CD4-positive, alpha-beta T cell treated with Interleukin-2 at 100 ng/mL for 4 hours (primary cell): ENCODE measurements around the gene TPTE2.
"Not testable (repeated sequence)": the region's sequence is repeated elsewhere in the genome, so short reads cannot be mapped to it uniquely, and the experiment has no call there.

Source experiments
- DNase-seq: peaks from one replicate; pipeline ENCODE4 v3.0.0-alpha.2; 2020; ENCODE audit warnings: low spot score

TPTE2 gene

DNA sequence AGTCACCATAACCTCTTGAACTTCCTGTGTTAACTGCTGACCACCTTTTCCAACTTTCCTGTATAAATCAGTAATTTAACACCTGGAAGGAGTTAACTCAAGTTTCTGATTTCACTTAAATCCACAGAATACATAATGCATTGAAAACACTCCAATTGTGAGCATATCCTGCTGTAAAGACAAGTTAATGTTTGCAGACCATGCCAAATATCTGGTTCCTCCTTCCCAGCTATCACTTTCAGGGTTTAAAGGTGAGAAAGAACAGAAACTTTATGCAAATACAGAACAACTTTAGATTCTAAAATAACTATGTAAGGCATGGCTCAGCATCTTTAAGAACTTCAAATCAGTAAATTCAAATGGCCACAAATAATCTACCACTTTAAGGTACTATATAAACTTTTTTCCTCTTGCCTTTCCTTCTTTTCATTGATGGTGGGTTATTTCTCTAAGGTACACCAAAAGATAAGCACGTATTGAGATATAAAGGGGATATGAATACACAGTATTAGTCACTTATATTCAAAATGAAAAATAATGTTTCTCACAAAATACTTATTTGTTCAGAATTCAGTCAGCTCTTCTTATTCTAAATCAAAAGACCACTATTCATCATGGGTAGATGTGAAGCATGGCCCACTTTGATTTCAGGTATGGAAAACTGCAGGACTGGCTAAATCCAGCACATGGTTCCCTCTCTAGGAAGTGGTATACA is 6.6 kb upstream of the TPTE2 start:
- DNase-seq, result no peak

DNA sequence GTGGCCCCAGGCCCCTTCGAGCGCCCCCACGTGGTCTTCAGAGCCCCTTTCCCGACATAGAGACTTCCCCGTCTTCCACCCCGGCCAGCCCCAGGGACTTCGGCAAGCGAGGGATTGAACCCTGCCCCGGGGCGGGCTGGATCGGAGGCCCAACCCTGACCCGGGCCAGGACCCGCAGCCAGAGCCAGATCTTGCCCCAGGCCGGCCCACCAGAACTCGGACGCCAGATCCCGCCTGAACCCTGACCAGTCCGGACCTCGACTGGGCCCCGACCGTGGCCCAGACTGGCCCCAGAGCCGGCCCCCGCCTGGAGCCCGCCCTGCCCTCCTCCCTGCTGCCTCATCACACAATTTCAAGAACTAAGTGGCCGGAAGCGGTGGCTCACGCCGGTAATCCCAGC is 253 bp upstream of the TPTE2 start:
- DNase-seq, result no peak

DNA sequence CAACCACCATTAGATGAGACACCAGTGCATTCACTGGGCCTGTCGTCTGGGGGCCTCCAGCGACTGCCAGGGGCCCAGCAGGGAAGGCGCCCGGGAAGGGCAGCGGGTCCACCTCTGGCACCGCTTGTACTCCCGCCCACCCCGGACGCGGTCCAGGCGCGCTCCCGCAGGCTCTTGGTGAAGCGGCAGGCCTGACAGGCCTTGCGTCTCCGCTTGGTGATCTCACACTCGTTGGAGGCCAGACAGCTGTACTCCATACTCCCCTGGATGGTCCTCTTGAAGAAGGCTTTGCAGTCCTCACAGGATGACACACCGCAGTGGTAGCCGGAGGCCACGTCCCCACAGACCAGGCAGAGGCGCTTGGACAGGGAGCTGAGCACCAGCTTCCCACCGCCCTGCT is 660 bp downstream of the TPTE2 start:
- DNase-seq, result not testable (repeated sequence)

DNA sequence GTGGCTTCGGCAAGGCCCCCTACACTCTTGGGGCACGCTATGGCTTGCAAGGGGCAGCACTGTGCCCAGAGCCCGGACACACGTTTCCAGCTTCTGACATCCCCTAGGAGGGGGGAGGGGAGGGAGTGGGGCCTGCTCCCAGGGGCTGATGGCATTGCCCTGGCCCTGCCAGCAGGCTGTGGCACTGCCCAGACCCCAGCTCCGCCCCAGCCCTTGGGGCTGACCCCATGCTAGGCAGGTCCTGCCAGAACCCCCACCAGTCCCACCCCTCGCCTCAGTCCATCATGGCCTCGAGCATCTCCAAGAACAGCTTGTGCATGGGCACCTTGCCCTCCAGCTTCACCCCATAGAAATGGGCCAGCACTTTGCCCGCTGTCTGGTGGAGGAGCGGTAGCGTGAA is 1.6 kb downstream of the TPTE2 start:
- DNase-seq, result not testable (repeated sequence)

DNA sequence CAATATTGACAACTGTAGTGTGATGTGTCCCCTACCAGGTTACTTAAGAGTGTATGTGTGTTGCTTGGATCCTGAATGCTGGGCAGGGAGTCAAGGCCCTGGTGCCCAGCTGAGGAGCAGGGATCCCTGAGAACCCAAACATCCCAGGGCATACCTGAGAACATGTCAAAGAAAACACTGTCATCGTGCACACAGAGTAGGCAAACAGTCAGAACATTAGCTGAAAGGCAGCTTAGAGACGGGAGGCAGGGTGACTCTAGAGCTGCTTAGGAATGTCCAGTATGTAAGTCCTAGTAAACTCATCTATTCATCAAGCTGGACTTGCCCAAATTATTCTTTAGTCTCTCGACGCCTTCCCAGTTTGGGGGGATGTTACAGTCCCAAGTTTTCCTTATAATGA is 4.0 kb downstream of the TPTE2 start:
- DNase-seq, result not testable (repeated sequence)

DNA sequence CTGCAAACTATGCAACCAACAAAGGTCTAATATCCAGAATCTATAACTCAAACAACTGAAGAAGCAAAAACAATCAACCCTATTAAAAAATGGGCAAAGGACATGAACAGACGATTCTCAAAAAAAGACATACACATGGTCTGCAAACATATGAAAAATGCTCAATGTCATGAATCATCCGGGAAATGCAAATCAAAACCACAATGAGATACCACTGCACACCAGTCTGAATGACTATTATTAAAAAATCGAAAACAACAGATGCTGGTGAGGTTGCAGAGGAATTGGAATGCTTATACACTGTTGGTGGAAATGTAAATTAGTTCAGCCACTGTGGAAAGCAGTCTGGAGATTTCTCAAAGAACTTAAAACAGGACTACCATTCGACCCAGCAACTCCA is 12.1 kb downstream of the TPTE2 start:
- not testable (repeated sequence) for DNase-seq

DNA sequence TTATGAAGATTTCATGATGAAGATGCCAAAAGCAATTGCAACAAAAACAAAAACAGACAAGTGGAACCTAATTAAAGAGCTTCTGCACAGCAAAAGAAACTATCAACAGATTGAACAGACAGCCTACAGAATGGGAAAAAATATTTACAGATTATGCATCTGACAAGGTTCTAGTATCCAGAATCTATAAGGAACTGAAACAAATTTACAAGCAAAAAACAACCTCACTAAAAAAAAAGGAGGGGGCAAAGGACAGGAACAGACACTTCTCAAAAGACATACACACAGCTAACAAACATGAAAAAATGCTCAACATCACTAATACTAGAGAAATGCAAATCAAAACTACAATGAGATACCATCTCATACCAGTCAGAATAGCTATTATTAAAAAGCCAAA is 35.7 kb downstream of the TPTE2 start:
- DNase-seq, result not testable (repeated sequence)

DNA sequence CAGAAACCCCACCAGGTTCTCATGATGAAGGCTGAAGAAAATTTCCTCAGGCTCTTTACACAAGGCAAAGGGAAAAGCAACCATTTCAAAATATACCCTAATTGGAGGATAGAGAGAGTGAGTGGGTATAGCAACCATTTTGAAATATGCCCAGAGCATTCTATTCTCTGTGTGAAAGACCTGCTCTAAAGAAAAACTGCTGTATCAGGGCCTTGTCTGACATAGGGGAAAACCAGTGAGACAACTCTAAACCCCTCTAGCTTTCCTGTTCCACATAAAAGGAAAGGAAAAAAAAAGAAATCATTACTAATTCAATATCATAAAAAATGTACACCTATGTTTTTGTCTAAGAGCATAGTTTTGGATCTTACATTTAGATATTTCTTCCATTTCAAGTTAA is 42.3 kb downstream of the TPTE2 start:
- no peak for DNase-seq

DNA sequence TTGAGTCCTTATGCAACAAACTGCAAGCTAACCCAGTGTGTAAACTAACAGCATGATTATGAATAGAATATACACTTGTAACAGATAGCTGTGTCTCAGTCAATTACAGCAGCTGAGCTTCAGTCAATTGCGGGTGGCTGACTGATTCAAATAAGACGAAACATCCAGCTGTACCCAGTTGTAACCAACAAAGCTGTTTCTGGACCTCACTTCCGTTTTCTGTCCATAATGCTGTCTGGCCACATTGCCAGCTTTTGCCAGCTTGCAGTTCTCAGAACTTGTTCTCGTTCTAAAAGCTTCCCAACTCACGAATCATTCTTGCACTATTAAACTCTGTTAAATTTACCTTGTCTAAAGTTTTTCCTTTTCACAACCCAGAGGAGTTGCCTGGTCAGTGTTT is 53.7 kb downstream of the TPTE2 start:
- DNase-seq, result not testable (repeated sequence)

DNA sequence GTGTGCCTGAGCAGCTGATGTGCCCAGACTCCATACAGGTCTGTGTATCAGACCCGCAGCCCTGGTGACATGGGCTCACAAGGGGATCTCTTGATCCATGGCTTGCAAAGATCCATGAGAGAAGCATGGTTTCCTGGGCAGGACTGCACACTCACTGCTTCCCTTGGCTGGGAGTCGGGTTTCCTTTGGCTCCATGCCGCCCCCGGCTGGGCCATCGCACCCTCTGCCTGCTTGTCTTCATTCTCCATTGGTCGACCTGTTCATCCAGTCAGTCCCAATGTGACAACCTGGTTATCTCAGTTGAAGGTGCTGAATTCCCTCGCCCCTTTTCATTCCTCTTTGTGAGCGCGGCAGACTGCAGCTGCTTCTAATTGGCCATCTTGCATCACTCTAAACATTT is 101.2 kb downstream of the TPTE2 start:
- DNase-seq, result not testable (repeated sequence)

DNA sequence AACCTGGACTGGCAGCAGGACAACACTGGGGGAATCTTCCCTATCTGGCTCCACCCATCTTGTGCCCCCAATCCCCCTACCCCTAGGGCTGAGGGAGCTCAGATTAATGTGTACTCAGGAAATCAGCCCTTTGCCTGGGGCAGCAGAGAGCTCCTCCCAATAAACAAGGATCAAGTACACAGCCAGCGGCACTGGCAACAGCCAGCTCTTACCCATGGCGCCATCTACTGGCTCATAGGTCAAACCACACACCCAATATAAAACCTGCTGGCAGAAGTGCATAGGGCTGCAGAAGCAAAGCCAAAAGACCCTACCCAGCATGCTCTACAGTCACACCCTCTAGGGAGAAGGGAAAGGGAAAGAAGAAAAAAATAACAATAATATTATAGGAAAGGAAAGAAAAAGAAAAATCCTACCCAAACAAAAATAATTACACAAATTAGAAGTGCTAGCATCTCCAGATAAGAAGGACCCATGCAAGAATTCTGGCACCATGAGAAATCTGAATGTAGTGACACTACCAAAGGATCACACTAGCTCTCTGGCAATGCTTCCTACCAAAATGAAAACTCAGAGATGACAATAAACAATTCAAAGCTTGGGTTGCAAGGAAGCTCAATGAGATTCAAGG is 122.2 kb downstream of the TPTE2 start:
- not testable (repeated sequence) for DNase-seq

DNA sequence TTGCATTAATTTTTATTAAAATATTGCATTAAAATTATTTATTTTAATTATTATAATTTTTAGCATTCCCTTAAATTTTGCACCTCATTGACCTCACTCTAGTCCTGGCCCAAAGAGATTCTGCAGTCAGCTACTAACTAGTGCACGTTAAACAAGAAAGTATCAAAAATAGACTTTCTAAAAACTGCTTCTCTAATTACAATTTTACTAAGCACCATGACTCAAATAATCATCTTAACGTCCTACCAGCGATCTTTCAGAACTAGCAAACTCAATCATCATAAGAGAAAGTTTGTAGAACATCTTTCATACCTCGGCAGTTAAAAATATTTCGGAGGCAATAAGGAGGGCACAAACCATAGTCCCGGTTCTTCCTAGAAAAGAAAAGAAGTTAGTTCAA is 123.6 kb downstream of the TPTE2 start:
- not testable (repeated sequence) for DNase-seq

DNA sequence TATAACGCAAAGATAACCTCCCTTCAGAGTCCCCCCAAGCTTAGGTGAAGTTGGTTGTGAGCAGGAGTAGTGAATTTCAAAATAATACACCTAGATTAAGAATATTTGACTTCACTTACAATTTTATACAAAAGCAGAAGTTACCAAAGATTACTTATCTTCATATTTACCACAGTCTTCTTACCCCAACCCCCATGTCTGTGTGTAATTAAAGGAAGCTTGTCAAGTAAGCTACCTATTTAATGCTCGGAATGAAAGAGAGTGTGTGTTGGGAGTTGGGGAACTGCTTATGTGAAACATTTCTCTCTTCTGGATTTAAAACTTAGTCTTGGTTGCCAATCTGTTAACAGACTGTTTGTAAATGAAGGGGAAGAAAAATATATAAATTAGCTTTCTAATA is 139.1 kb downstream of the TPTE2 start:
- not testable (repeated sequence) for DNase-seq

DNA sequence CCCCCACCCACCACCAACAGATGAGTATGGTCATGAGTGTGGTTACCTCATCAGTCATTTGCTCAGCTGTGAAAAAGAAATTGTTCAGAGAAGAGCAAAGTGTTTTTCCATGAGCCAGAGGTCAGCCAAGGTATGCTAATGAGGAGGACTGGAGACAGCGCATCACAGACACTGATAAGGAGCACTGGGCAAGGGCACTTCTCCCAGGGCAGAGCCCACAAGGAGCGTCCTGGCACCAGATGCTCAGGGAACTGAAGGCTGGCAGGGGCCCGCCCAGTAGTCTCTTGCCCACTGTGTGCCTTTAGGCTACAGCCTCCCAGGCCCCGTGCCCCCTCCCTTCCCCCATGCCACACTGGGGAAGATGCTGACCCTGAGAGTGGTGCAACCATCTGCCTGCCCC is 148.8 kb downstream of the TPTE2 start:
- DNase-seq, result not testable (repeated sequence)

DNA sequence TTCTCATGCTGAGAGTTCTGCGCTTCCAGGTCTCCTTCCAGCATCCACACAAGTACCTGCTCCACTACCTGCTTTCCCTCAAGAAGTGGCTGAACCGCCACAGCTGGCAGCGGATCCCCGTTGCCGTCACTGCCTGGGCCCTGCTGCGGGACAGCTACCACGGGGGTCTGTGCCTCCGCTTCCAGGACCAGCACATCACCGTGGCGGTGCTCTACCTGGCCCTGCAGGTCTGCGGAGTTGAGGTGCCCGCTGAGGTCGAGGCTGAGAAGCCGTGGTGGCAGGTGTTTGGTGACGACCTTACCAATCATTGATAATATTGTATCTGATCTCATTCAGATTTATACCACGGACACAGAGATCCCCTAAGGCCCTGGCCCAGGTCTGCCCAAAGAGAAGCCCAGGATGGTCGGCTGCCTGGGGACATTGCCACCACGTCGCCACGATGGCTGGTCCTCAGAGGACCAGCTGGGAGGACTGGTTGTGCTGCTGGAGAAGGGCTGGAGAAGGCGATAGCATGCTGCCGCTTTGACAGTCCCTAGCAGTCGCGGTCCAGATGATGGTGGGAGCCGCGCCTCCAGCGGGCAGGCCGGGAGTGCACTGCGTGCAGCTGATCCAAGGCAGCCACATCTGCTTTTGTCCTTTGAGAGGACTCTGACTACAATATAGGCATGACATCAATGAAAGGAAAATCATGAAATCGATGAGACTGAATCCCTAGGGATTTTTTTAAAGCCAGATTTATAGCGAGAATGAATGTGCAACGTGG is 178.4 kb downstream of the TPTE2 start:
- DNase-seq, result not testable (repeated sequence)

DNA sequence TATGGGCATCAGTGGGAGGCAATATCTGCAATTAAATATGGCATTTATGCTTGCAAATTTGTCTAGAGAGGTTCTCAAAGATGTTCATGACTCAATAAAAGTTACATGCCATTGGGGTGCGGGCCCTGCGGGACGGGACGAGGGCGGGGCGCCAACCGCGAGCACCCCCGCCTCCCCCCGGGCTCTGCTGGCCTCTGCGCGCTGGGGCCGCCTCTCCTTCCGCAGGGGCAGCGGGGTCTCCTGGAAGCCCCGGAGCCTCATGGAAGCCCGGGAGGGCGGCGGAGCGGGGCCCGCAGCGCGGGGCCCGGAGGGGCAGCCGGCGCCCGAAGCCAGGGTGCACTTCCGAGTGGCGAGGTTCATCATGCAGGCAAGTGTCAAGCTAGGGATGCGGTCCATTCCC is 179.2 kb downstream of the TPTE2 start:
- DNase-seq, result no peak
